G401 (cell line): Measurements from ENCODE around the gene PCNX3. TPM values are rescaled to one million over a fixed set of nuclear protein-coding genes. Genes with fewer than 3 reads are reported as not detected.
"Not testable (repeated sequence)": the region's sequence is repeated elsewhere in the genome, so short reads cannot be mapped to it uniquely, and the experiment has no call there.

ENCODE experiments used
- DNase-seq: peaks from one replicate; pipeline ENCODE4 v3.0.0-alpha.2; 2015; ENCODE audit warnings: low spot score
- in situ Hi-C: cut with HindIII; loops from 2 replicates; pipeline ENCODE4 v1.10.0; 2016; ENCODE audit warnings: low sequenced_read_pairs, mixed read lengths
- total RNA-seq: library from RNA; depleted of rRNA; stranded (reverse); fragments of >200 nt; shearing (Covaris generic); gene quantifications from 2 replicates; pipeline ENCODE4 v1.2.3, GENCODE V29; 2014

Gene PCNX3
- total RNA-seq, 1 experiment from 2014 or later = 29.0 TPM

GRCh38 chr11:65649656-65650546 is 34.3 kb downstream of the PCNX3 start:
- DNase-seq = no peak
- in situ Hi-C loops = no loop called here

GRCh38 chr11:65650547-65651338 is 35.2 kb downstream of the PCNX3 start:
- no peak for DNase-seq
- in situ Hi-C loops = no loop called here

- in situ Hi-C loops = no loop called here
These were observed 35.7 kb downstream of the PCNX3 start for GRCh38 chr11:65651339-65651588.

GRCh38 chr11:65651589-65652510 is 36.3 kb downstream of the PCNX3 start:
- in situ Hi-C loops = no loop called here
- DNase-seq = no peak

More at GRCh38 chr11:65651339-65651588, 35.7 kb downstream of the PCNX3 start:
- DNase-seq = no peak

GRCh38 chr11:65652511-65653228 is 37.1 kb downstream of the PCNX3 start:
- peak; percentile 75 for DNase-seq
- in situ Hi-C loops = no loop called here

- DNase-seq = no peak
- in situ Hi-C loops = no loop called here
These were observed 38.0 kb downstream of the PCNX3 start for GRCh38 chr11:65653229-65654225.

DNA sequence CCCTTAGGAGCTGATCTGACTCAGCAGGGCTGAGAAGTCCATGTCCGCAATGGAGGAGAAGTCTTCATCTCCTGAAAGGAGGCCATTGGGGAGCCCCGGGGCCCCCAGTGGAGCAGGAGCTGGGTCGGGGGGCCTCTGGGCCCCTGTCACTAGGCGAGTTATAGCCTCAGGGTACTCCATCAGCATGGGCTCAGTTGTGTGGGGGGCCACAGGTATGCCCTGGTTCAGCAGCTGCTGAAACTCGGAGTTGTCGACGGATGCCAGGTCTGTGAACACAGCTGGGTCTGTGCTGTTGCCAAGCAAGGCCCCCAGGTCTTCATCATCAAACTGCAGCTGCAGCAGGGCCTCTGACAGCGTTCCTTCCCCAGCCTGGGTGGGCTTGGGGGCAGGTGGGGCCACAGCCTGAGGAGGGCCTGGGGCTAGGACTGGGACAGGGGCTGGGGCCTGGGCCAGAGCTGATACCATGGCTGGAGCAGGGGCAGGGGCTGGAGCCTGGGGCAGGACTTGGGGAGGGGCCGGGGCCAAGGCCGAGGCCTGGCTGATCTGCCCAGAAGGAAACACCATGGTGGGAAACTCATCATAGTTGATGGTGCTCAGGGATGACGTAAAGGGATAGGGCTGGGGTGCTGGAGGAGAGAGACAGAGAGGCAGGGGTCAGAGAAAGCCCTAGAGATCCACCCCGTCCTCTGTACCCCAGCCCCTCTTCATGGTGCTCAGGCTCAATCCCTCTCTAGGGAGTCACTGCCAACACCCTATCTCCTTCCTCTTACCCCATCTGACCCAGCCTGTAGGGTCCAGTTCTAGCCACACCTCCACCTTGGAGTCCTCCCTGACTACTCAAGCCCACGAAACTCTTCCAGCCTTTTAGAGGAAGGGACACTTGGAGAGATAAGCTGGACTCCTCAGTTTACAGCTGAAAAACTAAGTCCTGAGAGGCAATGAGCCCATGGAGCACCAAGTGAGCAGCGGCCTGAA is 39.1 kb downstream of the PCNX3 start:
- no peak for DNase-seq
- in situ Hi-C loops = no loop called here

DNA sequence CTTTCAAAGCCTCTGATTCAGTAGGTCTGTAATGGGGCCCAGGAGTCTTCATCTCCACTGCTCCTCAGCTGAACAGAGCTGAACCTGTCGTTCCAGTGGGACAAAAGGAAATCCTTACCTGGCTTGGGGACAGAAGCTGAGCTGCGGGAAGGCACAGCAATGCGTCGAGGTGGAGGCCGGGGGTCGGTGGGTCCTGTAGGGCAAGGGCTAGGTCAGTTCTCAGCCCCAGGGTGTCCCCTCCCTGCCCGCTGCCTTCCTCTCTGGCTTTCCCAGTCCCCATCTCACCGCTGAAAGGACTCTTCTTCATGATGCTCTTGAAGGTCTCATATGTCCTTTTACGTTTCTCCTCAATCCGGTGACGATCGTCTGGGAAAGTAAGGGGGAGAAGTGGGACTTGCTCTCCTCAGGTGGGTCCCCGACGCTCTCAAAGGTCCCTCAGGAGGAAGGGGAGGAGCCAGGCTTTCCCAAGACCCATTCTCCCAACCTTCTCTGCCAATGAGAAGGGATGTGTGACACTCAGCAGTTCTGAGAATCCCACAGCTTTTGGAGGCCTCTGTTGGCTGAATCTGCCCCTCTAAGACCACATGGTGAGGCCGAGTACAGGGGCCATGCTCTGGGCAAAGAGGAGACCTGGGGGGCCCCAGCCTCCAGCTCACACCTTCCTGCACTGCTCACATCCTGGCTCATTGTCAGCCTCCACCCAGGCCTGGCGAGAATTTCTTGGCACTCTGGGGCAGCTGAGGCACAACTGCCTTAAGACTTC is 40.2 kb downstream of the PCNX3 start:
- in situ Hi-C loops = no loop called here
- no peak for DNase-seq

DNA sequence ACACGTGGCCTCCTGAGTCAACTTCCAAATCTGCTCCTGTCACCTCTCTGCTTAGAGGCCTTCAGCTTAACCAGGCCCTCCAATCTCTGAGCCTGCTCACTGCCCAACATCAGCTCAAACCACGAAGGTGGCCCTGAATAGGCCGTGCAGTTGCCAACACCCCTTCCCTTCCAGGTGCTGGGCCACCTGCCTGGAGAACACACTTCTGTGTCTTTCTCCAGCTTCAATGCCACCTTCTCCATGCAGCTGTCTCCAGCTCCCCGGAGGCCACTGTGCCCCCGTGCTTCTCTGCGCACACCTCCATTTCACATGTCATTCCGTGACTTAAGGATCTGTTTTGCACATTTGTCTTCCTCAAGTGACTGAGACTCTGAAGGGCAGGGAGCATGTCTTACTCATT is 41.9 kb downstream of the PCNX3 start:
- in situ Hi-C loops = no loop called here
- DNase-seq = no peak

GRCh38 chr11:65658174-65659021 is 42.8 kb downstream of the PCNX3 start:
- in situ Hi-C loops = no loop called here
- no peak for DNase-seq

- in situ Hi-C loops = no loop called here
- DNase-seq = no peak
These were observed 44.5 kb downstream of the PCNX3 start for GRCh38 chr11:65660038-65660437.

DNA sequence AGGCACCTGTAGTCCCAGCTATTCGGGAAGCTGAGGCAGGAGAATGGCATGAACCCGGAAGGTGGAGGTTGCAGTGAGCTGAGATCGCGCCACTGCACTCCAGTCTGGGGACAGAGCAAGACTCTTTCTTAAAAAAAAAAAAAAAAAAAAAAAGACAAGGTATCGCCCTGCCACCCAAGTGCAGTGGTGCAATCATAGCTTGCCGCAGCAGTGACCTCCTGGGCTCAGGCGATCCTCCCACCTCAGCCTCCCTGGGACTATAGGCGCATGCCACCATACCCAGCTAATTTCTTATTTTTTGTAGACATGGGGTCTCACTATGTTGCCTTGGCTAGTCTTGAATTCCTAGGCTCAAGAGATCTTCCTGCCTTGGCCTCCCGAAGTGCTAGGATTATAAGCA is 45.3 kb downstream of the PCNX3 start:
- in situ Hi-C loops, DNase-seq: not testable (repeated sequence)

GRCh38 chr11:65661599-65662246 is 46.1 kb downstream of the PCNX3 start:
- DNase-seq = no peak
- in situ Hi-C loops = no loop called here

DNA sequence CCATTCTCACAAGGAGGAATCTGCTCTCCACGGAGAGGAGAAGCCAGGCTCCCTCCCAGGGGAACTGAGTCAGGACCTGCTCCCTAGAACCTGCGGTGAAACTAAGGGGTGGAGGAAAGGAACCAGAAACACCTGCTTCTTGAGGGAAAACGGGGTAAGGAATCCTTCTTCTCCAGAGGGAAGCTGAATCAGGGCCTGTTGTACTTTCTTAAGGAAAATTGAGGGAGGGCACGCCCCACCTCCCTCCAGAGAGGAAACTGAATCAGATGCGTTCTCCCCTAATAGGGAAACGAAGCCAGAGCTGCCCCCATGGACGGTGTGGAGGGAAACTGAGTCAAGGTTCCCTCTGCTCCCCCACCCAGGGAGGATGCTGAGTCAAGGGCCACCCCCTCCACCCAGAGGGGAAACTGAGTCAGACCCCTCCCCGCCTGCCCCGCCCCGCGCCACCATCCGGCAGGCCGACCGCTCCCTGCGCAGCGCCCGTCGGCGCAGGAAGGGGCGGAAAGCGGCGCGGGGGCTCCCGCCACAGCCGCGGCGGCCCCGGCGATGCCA is 46.7 kb downstream of the PCNX3 start:
- in situ Hi-C loops = no loop called here
- DNase-seq = no peak
